ENCODE measurements around the gene GPSM3. TPM values are rescaled to one million over a fixed set of nuclear protein-coding genes. Genes with fewer than 3 reads are reported as not detected.

The GPSM3 gene
- total RNA-seq, 1 donor from 2014 or later, result 16.2 TPM

GRCh38 chr6:32182555-32182981, 9.9 kb downstream of the GPSM3 start:
- intact Hi-C loops (cut with DNase I), result loop anchor here (10.0 kb wide), 1 partner anchor 1022 kb away; the partner anchor contains the start of genes HSD17B8, RING1, RXRB and SLC39A7
- Histone ChIP-seq H3K27ac (peak overlapping the region; percentile 24), H3K27me3 (no peaks in the 10 kb centered on the region), H3K4me1 (peaks cover 42% of the 10 kb centered on the region), H3K36me3 (peaks cover 0 to 27% of the 10 kb centered on the region in 2 donors), H3K4me3 (no peak overlapping the region), H3K9me3 (no peaks in the 10 kb centered on the region)
- no peak for DNase-seq (ENCODE audit: extremely low spot score in 2 of 2)
- TF ChIP-seq CTCF (IDR thresholded peaks at IDR 0.05) (no peak), POLR2AphosphoS5 (IDR thresholded peaks at IDR 0.05; ENCODE audit: insufficient read depth in 1 of 2, low read depth in 1 of 2) (no peak), POLR2A (IDR thresholded peaks at IDR 0.05) (no peak)

GRCh38 chr6:32181915-32182529, 10.4 kb downstream of the GPSM3 start:
- peak overlapping the region; percentile 24 for H3K27ac ChIP-seq
- no peaks in the 10 kb centered on the region for H3K27me3 ChIP-seq
- intact Hi-C loops (cut with DNase I), result loop anchor here (10.0 kb wide), 1 partner anchor 1023 kb away; the partner anchor contains the start of genes HSD17B8, RING1, RXRB and SLC39A7

GRCh38 chr6:32181148-32181702, 11.2 kb downstream of the GPSM3 start:
- no peak for DNase-seq (ENCODE audit: extremely low spot score in 2 of 2)
- Histone ChIP-seq H3K4me3 (no peak overlapping the region), H3K36me3 (peaks cover 0 to 14% of the 10 kb centered on the region in 2 donors), H3K4me1 (peaks cover 41% of the 10 kb centered on the region), H3K27me3 (no peaks in the 10 kb centered on the region), H3K9me3 (no peaks in the 10 kb centered on the region), H3K27ac (peak overlapping the region; percentile 24)
- TF ChIP-seq POLR2AphosphoS5 (IDR thresholded peaks at IDR 0.05; ENCODE audit: insufficient read depth in 1 of 2, low read depth in 1 of 2) (no peak), POLR2A (IDR thresholded peaks at IDR 0.05) (no peak), CTCF (IDR thresholded peaks at IDR 0.05) (no peak)
- intact Hi-C loops (cut with DNase I), result loop anchor here (10.0 kb wide), 1 partner anchor 1024 kb away; the partner anchor contains the start of genes HSD17B8, RING1, RXRB and SLC39A7

More at GRCh38 chr6:32181915-32182529, 10.4 kb downstream of the GPSM3 start:
- no peak for DNase-seq (ENCODE audit: extremely low spot score in 2 of 2)
- Histone ChIP-seq H3K9me3 (no peaks in the 10 kb centered on the region), H3K4me1 (peaks cover 41% of the 10 kb centered on the region), H3K4me3 (no peak overlapping the region), H3K36me3 (peaks cover 0 to 22% of the 10 kb centered on the region in 2 donors)
- no peak for TF ChIP-seq POLR2A (IDR thresholded peaks at IDR 0.05)
- TF ChIP-seq CTCF (IDR thresholded peaks at IDR 0.05), result no peak

- H3K36me3 ChIP-seq, result peaks cover 0 to 10% of the 10 kb centered on the region in 2 donors
- peaks cover 44% of the 10 kb centered on the region for H3K4me1 ChIP-seq
- H3K27me3 ChIP-seq, result no peaks in the 10 kb centered on the region
- no peak for DNase-seq (ENCODE audit: extremely low spot score in 2 of 2)
- no peaks in the 10 kb centered on the region for H3K9me3 ChIP-seq
- TF ChIP-seq CTCF (IDR thresholded peaks at IDR 0.05) (no peak), POLR2A (IDR thresholded peaks at IDR 0.05) (no peak), POLR2AphosphoS5 (IDR thresholded peaks at IDR 0.05; ENCODE audit: insufficient read depth in 1 of 2, low read depth in 1 of 2) (no peak)
- no peak overlapping the region for H3K4me3 ChIP-seq
- peak overlapping the region; percentile 95 for H3K27ac ChIP-seq
- intact Hi-C loops (cut with DNase I), result loop anchor here (10.0 kb wide), 2 partner anchors 55 to 1025 kb away; partner anchors contain the start of genes ATF6B, HSD17B8, RING1 and RXRB
Observed at GRCh38 chr6:32179766-32180405, 12.6 kb downstream of the GPSM3 start.

Data from vagina (tissue), 2 donors.